Measurements from ENCODE around the gene CYRIA.

Gene CYRIA

GRCh38 chr2:16647992-16648617 lies 17.5 kb downstream of the CYRIA start:
- H3K4me1 Mint-ChIP-seq, result peaks cover 87% of the 10 kb centered on the region

GRCh38 chr2:16645775-16646559 lies 19.7 kb downstream of the CYRIA start:
- Mint-ChIP-seq H3K9me3 (no peaks in the 10 kb centered on the region), H3K27ac (no peak overlapping the region), H3K4me3 (no peak overlapping the region), H3K36me3 (peaks cover 27% of the 10 kb centered on the region), H3K27me3 (no peaks in the 10 kb centered on the region), H3K4me1 (peaks cover 90% of the 10 kb centered on the region)
- no peak for ATAC-seq

More at GRCh38 chr2:16647992-16648617, 17.5 kb downstream of the CYRIA start:
- H3K27ac Mint-ChIP-seq, result peak overlapping the region; percentile 59
- no peak for ATAC-seq
- no peaks in the 10 kb centered on the region for H3K9me3 Mint-ChIP-seq
- H3K4me3 Mint-ChIP-seq, result no peak overlapping the region
- H3K27me3 Mint-ChIP-seq, result no peaks in the 10 kb centered on the region
- peaks cover 11% of the 10 kb centered on the region for H3K36me3 Mint-ChIP-seq

GRCh38 chr2:16645088-16645487 lies 20.5 kb downstream of the CYRIA start:
- H3K4me3 Mint-ChIP-seq, result no peak overlapping the region
- H3K27me3 Mint-ChIP-seq, result no peaks in the 10 kb centered on the region
- H3K4me1 Mint-ChIP-seq, result peaks cover 89% of the 10 kb centered on the region
- H3K36me3 Mint-ChIP-seq, result peaks cover 27% of the 10 kb centered on the region
- no peak overlapping the region for H3K27ac Mint-ChIP-seq
- no peaks in the 10 kb centered on the region for H3K9me3 Mint-ChIP-seq
- ATAC-seq, result no peak

- ATAC-seq, result peak; percentile 31
- no peak overlapping the region for H3K27ac Mint-ChIP-seq
- peaks cover 84% of the 10 kb centered on the region for H3K4me1 Mint-ChIP-seq
Measured at GRCh38 chr2:16644221-16644925, 21.3 kb downstream of the CYRIA start.

GRCh38 chr2:16643099-16643498 lies 22.5 kb downstream of the CYRIA start:
- H3K27ac Mint-ChIP-seq, result peak overlapping the region; percentile 2
- H3K4me3 Mint-ChIP-seq, result no peak overlapping the region
- peaks cover 87% of the 10 kb centered on the region for H3K4me1 Mint-ChIP-seq
- H3K9me3 Mint-ChIP-seq, result no peaks in the 10 kb centered on the region
- ATAC-seq, result no peak
- H3K36me3 Mint-ChIP-seq, result peaks cover 34% of the 10 kb centered on the region
- no peaks in the 10 kb centered on the region for H3K27me3 Mint-ChIP-seq

More at GRCh38 chr2:16644221-16644925, 21.3 kb downstream of the CYRIA start:
- H3K36me3 Mint-ChIP-seq, result peaks cover 27% of the 10 kb centered on the region
- no peak overlapping the region for H3K4me3 Mint-ChIP-seq
- H3K9me3 Mint-ChIP-seq, result no peaks in the 10 kb centered on the region
- no peaks in the 10 kb centered on the region for H3K27me3 Mint-ChIP-seq

DNA sequence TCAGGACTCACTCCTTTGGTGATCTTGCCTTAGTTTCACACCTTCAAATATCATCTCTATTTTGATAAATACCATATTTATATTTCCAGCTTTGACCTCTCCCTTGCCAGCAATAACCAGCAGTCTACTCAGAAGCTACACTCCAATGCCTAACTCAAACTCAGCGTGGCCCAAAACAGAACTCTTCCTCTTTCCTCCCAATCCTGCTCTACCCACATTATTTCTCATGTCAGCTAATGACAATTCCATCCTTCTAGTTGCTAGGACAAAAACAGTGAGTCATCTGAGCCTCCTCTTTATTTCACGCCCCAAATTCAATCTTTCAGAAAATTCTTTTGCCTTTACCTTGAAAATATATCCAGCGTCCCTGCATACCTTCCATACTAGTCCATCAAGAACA lies 23.5 kb downstream of the CYRIA start:
- peaks cover 82% of the 10 kb centered on the region for H3K4me1 Mint-ChIP-seq
- H3K27me3 Mint-ChIP-seq, result no peaks in the 10 kb centered on the region
- no peaks in the 10 kb centered on the region for H3K9me3 Mint-ChIP-seq
- no peak overlapping the region for H3K4me3 Mint-ChIP-seq
- H3K27ac Mint-ChIP-seq, result peak overlapping the region; percentile 2
- ATAC-seq, result no peak
- peaks cover 38% of the 10 kb centered on the region for H3K36me3 Mint-ChIP-seq

- ATAC-seq, result no peak
- peaks cover 84% of the 10 kb centered on the region for H3K4me1 Mint-ChIP-seq
- no peaks in the 10 kb centered on the region for H3K27me3 Mint-ChIP-seq
- H3K27ac Mint-ChIP-seq, result peak overlapping the region; percentile 41
- H3K36me3 Mint-ChIP-seq, result peaks cover 40% of the 10 kb centered on the region
- no peaks in the 10 kb centered on the region for H3K9me3 Mint-ChIP-seq
- H3K4me3 Mint-ChIP-seq, result no peak overlapping the region
Measured at GRCh38 chr2:16641509-16641908, 24.1 kb downstream of the CYRIA start.

DNA sequence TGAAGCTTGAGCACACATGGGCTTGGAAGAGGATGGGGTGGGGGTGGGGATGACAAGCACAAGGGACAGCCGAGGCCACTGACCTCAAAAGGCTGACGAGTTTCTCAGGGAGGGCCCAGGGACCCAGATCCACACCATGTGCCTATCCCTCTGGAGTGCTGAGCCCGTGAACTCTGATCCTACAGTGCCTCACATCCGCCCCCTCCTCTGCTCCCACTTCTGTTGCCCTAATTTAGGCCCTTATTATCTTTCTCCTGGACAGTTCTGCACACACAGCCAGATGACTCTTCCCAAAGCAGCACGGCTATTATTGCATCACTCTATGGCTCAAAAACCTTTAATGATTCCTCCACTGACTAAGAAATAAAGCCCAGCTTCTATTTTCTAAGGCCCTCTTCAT lies 24.8 kb downstream of the CYRIA start:
- H3K36me3 Mint-ChIP-seq, result peaks cover 40% of the 10 kb centered on the region
- peaks cover 87% of the 10 kb centered on the region for H3K4me1 Mint-ChIP-seq

DNA sequence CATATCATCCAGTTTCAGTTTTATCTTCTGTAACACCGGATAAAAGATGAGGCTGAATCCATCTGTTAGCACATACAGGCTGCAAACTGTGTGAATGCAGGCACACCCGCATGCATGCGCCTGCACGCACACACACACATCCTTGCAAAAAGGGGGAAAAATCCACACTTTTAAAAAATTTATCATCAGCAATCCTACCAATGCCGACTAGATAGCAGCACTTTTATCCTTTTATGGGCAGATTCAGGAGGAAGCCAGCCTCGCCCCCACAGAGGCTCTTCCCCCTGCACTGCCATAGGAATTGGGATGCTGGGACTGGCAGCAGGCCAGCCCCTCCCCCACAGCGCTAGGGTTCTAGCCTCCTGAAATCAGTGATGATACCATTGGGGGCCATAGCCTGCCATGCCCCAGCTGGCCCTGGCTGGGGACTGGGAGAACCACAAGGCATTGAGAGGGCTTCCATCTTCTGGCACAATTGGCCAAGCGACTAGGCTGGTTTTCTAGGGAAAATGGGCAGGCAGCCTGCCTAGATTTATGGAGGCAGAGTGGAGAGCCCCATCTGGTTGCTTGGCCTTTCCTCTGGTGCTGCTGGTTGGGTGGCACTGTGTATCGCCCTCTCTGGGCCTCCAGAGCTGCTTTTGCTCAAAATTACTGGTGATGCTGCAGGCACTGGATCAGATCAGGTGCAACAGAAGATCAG lies 25.5 kb downstream of the CYRIA start:
- peaks cover 87% of the 10 kb centered on the region for H3K4me1 Mint-ChIP-seq
- H3K4me3 Mint-ChIP-seq, result no peak overlapping the region
- no peak for ATAC-seq
- H3K36me3 Mint-ChIP-seq, result peaks cover 40% of the 10 kb centered on the region
- H3K27ac Mint-ChIP-seq, result no peak overlapping the region
- H3K9me3 Mint-ChIP-seq, result no peaks in the 10 kb centered on the region
- no peaks in the 10 kb centered on the region for H3K27me3 Mint-ChIP-seq

More for the DNA sequence above, 24.8 kb downstream of the CYRIA start:
- no peaks in the 10 kb centered on the region for H3K9me3 Mint-ChIP-seq
- H3K4me3 Mint-ChIP-seq, result no peak overlapping the region
- H3K27ac Mint-ChIP-seq, result peak overlapping the region; percentile 41
- ATAC-seq, result no peak
- no peaks in the 10 kb centered on the region for H3K27me3 Mint-ChIP-seq

DNA sequence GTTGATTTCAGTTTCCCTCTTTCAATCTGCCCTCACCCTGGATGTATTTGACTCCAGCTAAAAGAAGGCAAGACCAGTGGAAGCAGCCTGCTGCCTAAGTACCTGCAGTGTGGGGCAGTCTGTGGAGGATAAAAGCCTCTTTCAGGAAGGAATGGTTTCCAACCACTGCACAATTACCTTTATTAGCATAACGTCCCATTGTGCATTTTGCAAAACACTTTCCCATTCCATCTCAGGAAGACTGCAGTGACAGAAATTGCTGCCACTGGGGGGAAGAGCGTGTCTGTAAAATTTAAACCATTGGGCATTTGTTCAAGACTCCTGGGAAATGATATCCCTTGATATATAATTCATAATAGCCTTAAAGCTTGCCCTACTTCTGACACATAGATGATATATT lies 26.2 kb downstream of the CYRIA start:
- Mint-ChIP-seq H3K27ac (peak overlapping the region; percentile 74), H3K27me3 (no peaks in the 10 kb centered on the region), H3K9me3 (no peaks in the 10 kb centered on the region), H3K4me1 (peaks cover 90% of the 10 kb centered on the region), H3K36me3 (peaks cover 37% of the 10 kb centered on the region), H3K4me3 (no peak overlapping the region)
- no peak for ATAC-seq

- H3K27me3 Mint-ChIP-seq, result no peaks in the 10 kb centered on the region
- H3K4me3 Mint-ChIP-seq, result peak overlapping the region; percentile 20
- no peaks in the 10 kb centered on the region for H3K9me3 Mint-ChIP-seq
- no peak for ATAC-seq
- H3K36me3 Mint-ChIP-seq, result peaks cover 35% of the 10 kb centered on the region
- H3K27ac Mint-ChIP-seq, result peak overlapping the region; percentile 74
- H3K4me1 Mint-ChIP-seq, result peaks cover 90% of the 10 kb centered on the region
Measured at GRCh38 chr2:16638946-16639345, 26.7 kb downstream of the CYRIA start.

GRCh38 chr2:16637304-16637703 lies 28.3 kb downstream of the CYRIA start:
- peaks cover 90% of the 10 kb centered on the region for H3K4me1 Mint-ChIP-seq

DNA sequence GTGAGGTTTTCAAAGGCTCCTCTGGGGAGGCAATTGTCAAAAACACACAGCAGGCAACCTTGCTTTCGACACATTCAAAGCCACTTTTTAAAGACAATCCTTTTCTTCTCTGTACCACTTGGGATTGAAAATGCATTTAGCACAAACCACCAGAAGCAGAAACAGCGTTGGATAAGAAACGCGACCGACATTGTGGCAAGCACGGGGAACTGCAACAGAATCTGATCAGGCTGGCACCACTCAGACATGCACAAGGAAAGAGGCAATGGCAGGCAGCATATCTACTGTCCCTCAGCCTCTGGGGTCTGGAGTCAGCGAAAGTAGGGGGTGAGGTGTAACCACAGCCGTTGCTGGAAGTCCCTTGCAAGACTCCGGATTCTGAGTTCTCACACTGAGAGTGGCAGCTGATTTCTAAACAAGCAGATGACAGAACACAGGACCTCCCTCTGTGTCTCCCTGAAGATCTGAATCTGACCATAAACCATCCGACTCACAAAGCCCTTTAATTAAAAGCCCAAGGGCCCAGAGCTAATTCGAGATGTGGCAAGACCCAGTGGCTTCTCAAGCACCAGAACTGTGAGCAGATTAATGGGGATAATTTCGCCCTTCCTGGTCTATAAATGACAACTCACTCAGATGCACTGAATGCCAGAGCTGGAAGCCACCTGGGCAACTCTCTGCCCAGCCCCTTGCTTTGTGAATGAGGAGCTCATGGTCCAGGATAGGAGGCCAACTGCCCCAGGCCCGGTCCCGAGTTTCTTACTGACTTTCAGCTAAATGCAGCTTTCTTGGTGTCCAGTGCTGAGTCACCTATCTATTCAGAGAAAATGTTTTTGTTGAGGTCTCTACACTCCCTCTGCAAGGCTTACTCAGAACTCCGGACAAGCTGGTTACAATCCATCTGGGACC lies 29.6 kb downstream of the CYRIA start:
- ATAC-seq, result peak; percentile 79
- Mint-ChIP-seq H3K4me3 (no peak overlapping the region), H3K27me3 (no peaks in the 10 kb centered on the region), H3K27ac (peak overlapping the region; percentile 78), H3K36me3 (peaks cover 19% of the 10 kb centered on the region), H3K9me3 (no peaks in the 10 kb centered on the region), H3K4me1 (peaks cover 90% of the 10 kb centered on the region)

More at GRCh38 chr2:16637304-16637703, 28.3 kb downstream of the CYRIA start:
- ATAC-seq, result no peak
- H3K9me3 Mint-ChIP-seq, result no peaks in the 10 kb centered on the region
- peaks cover 29% of the 10 kb centered on the region for H3K36me3 Mint-ChIP-seq
- no peak overlapping the region for H3K4me3 Mint-ChIP-seq
- H3K27me3 Mint-ChIP-seq, result no peaks in the 10 kb centered on the region
- no peak overlapping the region for H3K27ac Mint-ChIP-seq
